Colonic mucosa (tissue), 4 donors: Measurements from ENCODE around the gene NFS1. TPM values are rescaled to one million over a fixed set of nuclear protein-coding genes. Genes with fewer than 3 reads are reported as not detected.
"Not testable (repeated sequence)": the region's sequence is repeated elsewhere in the genome, so short reads cannot be mapped to it uniquely, and the experiment has no call there.

ENCODE experiments used
- DNase-seq: peaks from one replicate; pipeline ENCODE4 v3.0.0-alpha.2; 2020
- H3K27ac ChIP-seq: fragments of 200-600 bp; one replicate; pipeline ENCODE4 v1.8.0; 2021
- H3K27me3 ChIP-seq: fragments of 200-600 bp; one replicate; pipeline ENCODE4 v1.8.0; 2021
- H3K36me3 ChIP-seq: fragments of 200-600 bp; one replicate; pipeline ENCODE4 v1.8.0; 2021
- H3K4me1 ChIP-seq: fragments of 200-600 bp; one replicate; pipeline ENCODE4 v1.8.0; 2021; ENCODE audit warnings: mild to moderate bottlenecking
- H3K4me3 ChIP-seq: fragments of 200-600 bp; one replicate; pipeline ENCODE4 v1.8.0; 2021
- H3K9ac ChIP-seq, 2 donors: one replicate each; pipeline ENCODE4 v1.7.0; 2013; ENCODE audit warnings: control low read depth in 2 of 2, low read depth in 2 of 2, low read length in 2 of 2
- H3K9me3 ChIP-seq: fragments of 200-600 bp; one replicate; pipeline ENCODE4 v1.8.0; 2021
- intact Hi-C: fragments of 100-400 bp; cut with DNase I; formaldehyde crosslinking; loops from one replicate; pipeline ENCODE4 v1.14.1; 2022
- total RNA-seq, 2 donors: library from RNA; stranded (reverse); fragmentation: NEBNext Ultra II Directional in 1 of 2; extraction: Animal tissue kit (Norgen Biotek cat#: 25700) in 1 of 2; gene quantifications; one replicate each; pipeline ENCODE4 v1.2.1, GENCODE V29; 2021
- TF ChIP-seq, protein P1 (sequence below): fragments of 200-600 bp; IDR thresholded peaks from one replicate; pipeline ENCODE4 v1.8.0; 2022; ENCODE audit warnings: antibody characterized with exemption, mild to moderate bottlenecking
- donor health status: healthy.
- donor health status: DM: no; HTN: no; CAD: no.
- donor health status: DM: no; HTN: no; CAD: no.

NFS1 gene
- total RNA-seq = 10 to 100 TPM; 42.0 to 45.1 TPM

GRCh38 chr20:35699127-35699956, at the start of gene NFS1, which contains the start of gene ROMO1:
Gene NFS1, minus strand, starts transcription at chr20:35699352. Its CDS starts 64 bp downstream, at chr20:35699288.
Gene ROMO1, plus strand, starts transcription at chr20:35699405. Its CDS starts 228 bp downstream, at chr20:35699633.
- Histone ChIP-seq H3K9ac (peak within 1 kb of the TSS; percentile 87 to 96), H3K27me3 (no peaks in the 10 kb centered on the region), H3K36me3 (peaks cover 5% of the 10 kb centered on the region), H3K27ac (peak within 1 kb of the TSS; percentile 82), H3K4me3 (peak within 1 kb of the TSS; percentile 85), H3K9me3 (no peaks in the 10 kb centered on the region), H3K4me1 (no peaks in the 10 kb centered on the region)
- TF ChIP-seq, protein P1, sequence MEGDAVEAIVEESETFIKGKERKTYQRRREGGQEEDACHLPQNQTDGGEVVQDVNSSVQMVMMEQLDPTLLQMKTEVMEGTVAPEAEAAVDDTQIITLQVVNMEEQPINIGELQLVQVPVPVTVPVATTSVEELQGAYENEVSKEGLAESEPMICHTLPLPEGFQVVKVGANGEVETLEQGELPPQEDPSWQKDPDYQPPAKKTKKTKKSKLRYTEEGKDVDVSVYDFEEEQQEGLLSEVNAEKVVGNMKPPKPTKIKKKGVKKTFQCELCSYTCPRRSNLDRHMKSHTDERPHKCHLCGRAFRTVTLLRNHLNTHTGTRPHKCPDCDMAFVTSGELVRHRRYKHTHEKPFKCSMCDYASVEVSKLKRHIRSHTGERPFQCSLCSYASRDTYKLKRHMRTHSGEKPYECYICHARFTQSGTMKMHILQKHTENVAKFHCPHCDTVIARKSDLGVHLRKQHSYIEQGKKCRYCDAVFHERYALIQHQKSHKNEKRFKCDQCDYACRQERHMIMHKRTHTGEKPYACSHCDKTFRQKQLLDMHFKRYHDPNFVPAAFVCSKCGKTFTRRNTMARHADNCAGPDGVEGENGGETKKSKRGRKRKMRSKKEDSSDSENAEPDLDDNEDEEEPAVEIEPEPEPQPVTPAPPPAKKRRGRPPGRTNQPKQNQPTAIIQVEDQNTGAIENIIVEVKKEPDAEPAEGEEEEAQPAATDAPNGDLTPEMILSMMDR = no peak
- DNase-seq = peak; percentile 88
- intact Hi-C loops = no loop called here

- H3K27me3 ChIP-seq, H3K9me3 ChIP-seq, H3K4me1 ChIP-seq, intact Hi-C loops, DNase-seq, H3K4me3 ChIP-seq, H3K36me3 ChIP-seq, H3K9ac ChIP-seq: not testable (repeated sequence)
- peak overlapping the region; percentile 95 for H3K27ac ChIP-seq
Observed at GRCh38 chr20:35744492-35744841, 45.3 kb upstream of the NFS1 start.

DNA sequence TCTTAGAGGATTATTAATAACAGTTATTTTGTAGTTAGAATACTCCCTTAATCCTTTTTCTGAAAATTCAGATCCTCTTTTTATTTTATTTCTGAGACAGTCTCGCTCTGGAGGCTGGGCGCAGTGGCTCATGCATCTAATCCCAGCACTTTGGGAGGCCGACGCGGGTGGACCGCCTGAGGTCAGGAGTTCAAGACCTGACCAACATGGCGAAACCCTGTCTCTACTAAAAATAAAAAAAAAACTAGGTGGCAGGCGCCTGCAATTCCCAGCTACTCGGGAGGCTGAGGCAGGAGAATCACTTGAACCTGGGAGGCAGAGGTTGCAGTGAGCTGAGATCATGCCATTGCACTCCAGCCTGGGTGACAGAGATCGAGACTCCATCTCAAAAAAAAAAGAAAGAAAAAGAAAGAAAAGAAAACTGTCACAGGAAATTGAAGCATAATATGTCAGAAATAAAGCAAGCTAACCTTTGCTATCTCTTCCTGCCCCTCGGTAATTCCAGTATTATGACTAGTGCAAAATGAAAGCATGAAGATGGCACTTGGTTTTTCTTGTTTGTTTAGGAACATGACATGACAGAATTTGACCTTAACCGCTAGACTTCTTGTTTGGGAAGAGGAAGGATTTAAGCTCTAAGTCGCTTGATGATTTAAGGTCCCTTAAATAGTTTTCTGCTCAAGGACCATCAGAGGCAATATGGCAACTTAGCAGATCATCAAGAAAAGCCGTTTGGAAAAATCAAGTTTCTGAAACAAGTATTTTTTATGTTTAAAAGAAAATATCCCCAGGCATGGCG, 44.7 kb upstream of the NFS1 start:
- intact Hi-C loops = no loop called here
- H3K9me3 ChIP-seq = no peaks in the 10 kb centered on the region
- H3K27me3 ChIP-seq = no peaks in the 10 kb centered on the region
- DNase-seq = no peak
- peaks cover 5% of the 10 kb centered on the region for H3K4me1 ChIP-seq
- peak overlapping the region in 1 of 2 donors; percentile 97 for H3K9ac ChIP-seq
- H3K36me3 ChIP-seq = peaks cover 3% of the 10 kb centered on the region
- peak overlapping the region; percentile 95 for H3K27ac ChIP-seq
- TF ChIP-seq, protein P1 = no peak
- no peak overlapping the region for H3K4me3 ChIP-seq

- peak overlapping the region; percentile 88 to 97 for H3K9ac ChIP-seq
- TF ChIP-seq, protein P1 = no peak
- no peaks in the 10 kb centered on the region for H3K27me3 ChIP-seq
- H3K27ac ChIP-seq = peak overlapping the region; percentile 95
- DNase-seq = no peak
- H3K36me3 ChIP-seq = peaks cover 12% of the 10 kb centered on the region
- H3K9me3 ChIP-seq = no peaks in the 10 kb centered on the region
- peak overlapping the region; percentile 52 for H3K4me3 ChIP-seq
- intact Hi-C loops = no loop called here
- peaks cover 12% of the 10 kb centered on the region for H3K4me1 ChIP-seq
Observed at GRCh38 chr20:35742741-35743523, 43.8 kb upstream of the NFS1 start.

- peak; percentile 100 for DNase-seq
- Histone ChIP-seq H3K9ac (peak within 1 kb of the TSS; percentile 97 to 98), H3K4me3 (peak within 1 kb of the TSS; percentile 75), H3K27me3 (no peaks in the 10 kb centered on the region), H3K4me1 (peaks cover 12% of the 10 kb centered on the region), H3K9me3 (no peaks in the 10 kb centered on the region), H3K27ac (peak within 1 kb of the TSS; percentile 99), H3K36me3 (peaks cover 19% of the 10 kb centered on the region)
- intact Hi-C loops = no loop called here
- TF ChIP-seq, protein P1 = peak; percentile 21
Observed at GRCh38 chr20:35741892-35742740, 43.0 kb upstream of the NFS1 start, which contains the start of gene RBM39. Gene RBM39, minus strand, starts transcription at chr20:35742260. Its CDS starts 1,386 bp downstream, at chr20:35740874.
